ENCODE data around the gene SETD2. TPM values are rescaled to one million over a fixed set of nuclear protein-coding genes. Genes with fewer than 3 reads are reported as not detected.
"Not testable (repeated sequence)": the region's sequence is repeated elsewhere in the genome, so short reads cannot be mapped to it uniquely, and the experiment has no call there.

SETD2 gene
- total RNA-seq, 2 experiments from 2014 or later, result 55.7 to 74.5 TPM

GRCh38 chr3:47079432-47079831, 84.5 kb downstream of the SETD2 start:
- ChIA-PET POLR2A (interaction anchor here (0.6 kb wide), 1 partner anchor 35 kb away, joined by 7 read pairs; no protein-coding TSS in a partner anchor), CTCF (ENCODE audit: unreplicated experiment) (no interaction called here)
- DNase-seq (ENCODE audit: low spot score), result no peak
- no peaks in the 10 kb centered on the region for H3K4me1 ChIP-seq (ENCODE audit: insufficient read depth, low read length, poor library complexity, severe bottlenecking)
- no peak overlapping the region for H3K4me3 ChIP-seq (ENCODE audit: low read depth, low read length, poor library complexity, severe bottlenecking)
- no peak overlapping the region for H3K27ac ChIP-seq (ENCODE audit: low read depth, low read length, poor library complexity, severe bottlenecking)
- no peak overlapping the region for H3K4me2 ChIP-seq (ENCODE audit: low read length)
- H3K36me3 ChIP-seq (ENCODE audit: insufficient read depth, low read length), result peaks cover 92% of the 10 kb centered on the region
- H4K20me1 ChIP-seq (ENCODE audit: insufficient read depth, low read length), result peaks cover 6% of the 10 kb centered on the region; the same call in 1 of the 2 replicates
- BruUV-seq (replicated peaks), result no TSS peak
- no peaks in the 10 kb centered on the region for H3K9me2 ChIP-seq (ENCODE audit: insufficient read depth, low read length)
- no peaks in the 10 kb centered on the region for H3K9me3 ChIP-seq (ENCODE audit: low read length)
- intact Hi-C loops (cut with micrococcal nuclease; ENCODE audit: unreplicated experiment), result no loop called here
- H3K79me2 ChIP-seq (ENCODE audit: insufficient read depth, low read depth, low read length), result peaks cover 41% of the 10 kb centered on the region; the same call in 1 of the 2 replicates
- TF ChIP-seq, protein P1, sequence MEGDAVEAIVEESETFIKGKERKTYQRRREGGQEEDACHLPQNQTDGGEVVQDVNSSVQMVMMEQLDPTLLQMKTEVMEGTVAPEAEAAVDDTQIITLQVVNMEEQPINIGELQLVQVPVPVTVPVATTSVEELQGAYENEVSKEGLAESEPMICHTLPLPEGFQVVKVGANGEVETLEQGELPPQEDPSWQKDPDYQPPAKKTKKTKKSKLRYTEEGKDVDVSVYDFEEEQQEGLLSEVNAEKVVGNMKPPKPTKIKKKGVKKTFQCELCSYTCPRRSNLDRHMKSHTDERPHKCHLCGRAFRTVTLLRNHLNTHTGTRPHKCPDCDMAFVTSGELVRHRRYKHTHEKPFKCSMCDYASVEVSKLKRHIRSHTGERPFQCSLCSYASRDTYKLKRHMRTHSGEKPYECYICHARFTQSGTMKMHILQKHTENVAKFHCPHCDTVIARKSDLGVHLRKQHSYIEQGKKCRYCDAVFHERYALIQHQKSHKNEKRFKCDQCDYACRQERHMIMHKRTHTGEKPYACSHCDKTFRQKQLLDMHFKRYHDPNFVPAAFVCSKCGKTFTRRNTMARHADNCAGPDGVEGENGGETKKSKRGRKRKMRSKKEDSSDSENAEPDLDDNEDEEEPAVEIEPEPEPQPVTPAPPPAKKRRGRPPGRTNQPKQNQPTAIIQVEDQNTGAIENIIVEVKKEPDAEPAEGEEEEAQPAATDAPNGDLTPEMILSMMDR (conservative IDR thresholded peaks at IDR 0.05; ENCODE audit: low read length), result no peak
- no peak for TF ChIP-seq EZH2phosphoT487 (IDR thresholded peaks at IDR 0.05; ENCODE audit: borderline replicate concordance, low read depth, low read length)
- no peak overlapping the region for H2AFZ ChIP-seq (ENCODE audit: low read length)

- intact Hi-C loops (cut with micrococcal nuclease; ENCODE audit: unreplicated experiment), result no loop called here
- H4K20me1 ChIP-seq (ENCODE audit: insufficient read depth, low read length), result no peaks in the 10 kb centered on the region
- H3K27ac ChIP-seq (ENCODE audit: low read depth, low read length, poor library complexity, severe bottlenecking), result no peak overlapping the region
- no peaks in the 10 kb centered on the region for H3K4me1 ChIP-seq (ENCODE audit: insufficient read depth, low read length, poor library complexity, severe bottlenecking)
- peaks cover 85% of the 10 kb centered on the region for H3K36me3 ChIP-seq (ENCODE audit: insufficient read depth, low read length)
- TF ChIP-seq EZH2phosphoT487 (IDR thresholded peaks at IDR 0.05; ENCODE audit: borderline replicate concordance, low read depth, low read length), result no peak
- TF ChIP-seq, protein P1 (conservative IDR thresholded peaks at IDR 0.05; ENCODE audit: low read length), result no peak
- H3K4me2 ChIP-seq (ENCODE audit: low read length), result no peak overlapping the region
- BruUV-seq (replicated peaks), result no TSS peak
- no peak overlapping the region for H3K4me3 ChIP-seq (ENCODE audit: low read depth, low read length, poor library complexity, severe bottlenecking)
- no peaks in the 10 kb centered on the region for H3K9me3 ChIP-seq (ENCODE audit: low read length)
- DNase-seq (ENCODE audit: low spot score), result no peak
- CTCF ChIA-PET (ENCODE audit: unreplicated experiment), result no interaction called here
- no peak overlapping the region for H2AFZ ChIP-seq (ENCODE audit: low read length)
- peaks cover 42% of the 10 kb centered on the region; the same call in 1 of the 2 replicates for H3K79me2 ChIP-seq (ENCODE audit: insufficient read depth, low read depth, low read length)
- POLR2A ChIA-PET, result interaction anchor here (0.7 to 1.4 kb wide), 3 partner anchors 9 to 33 kb away, joined by 3 to 10 read pairs (median 4); no protein-coding TSS in a partner anchor
- H3K9me2 ChIP-seq (ENCODE audit: insufficient read depth, low read length), result no peaks in the 10 kb centered on the region
Observed at GRCh38 chr3:47073685-47074084, 90.2 kb downstream of the SETD2 start.

GRCh38 chr3:47070770-47071169, 93.1 kb downstream of the SETD2 start:
- no peaks in the 10 kb centered on the region for H3K9me3 ChIP-seq (ENCODE audit: low read length)
- no peaks in the 10 kb centered on the region for H3K4me1 ChIP-seq (ENCODE audit: insufficient read depth, low read length, poor library complexity, severe bottlenecking)
- H4K20me1 ChIP-seq (ENCODE audit: insufficient read depth, low read length), result 0 out of 2 replicates have a peak, but pooled peaks cover 9% of the 10 kb centered on the region
- no peak overlapping the region for H3K27ac ChIP-seq (ENCODE audit: low read depth, low read length, poor library complexity, severe bottlenecking)
- intact Hi-C loops (cut with micrococcal nuclease; ENCODE audit: unreplicated experiment), result no loop called here
- no TSS peak for BruUV-seq (replicated peaks)
- no peak for TF ChIP-seq EZH2phosphoT487 (IDR thresholded peaks at IDR 0.05; ENCODE audit: borderline replicate concordance, low read depth, low read length)
- TF ChIP-seq, protein P1 (conservative IDR thresholded peaks at IDR 0.05; ENCODE audit: low read length), result no peak
- H2AFZ ChIP-seq (ENCODE audit: low read length), result no peak overlapping the region
- peaks cover 80% of the 10 kb centered on the region for H3K36me3 ChIP-seq (ENCODE audit: insufficient read depth, low read length)
- POLR2A ChIA-PET, result interaction anchor here (0.5 to 0.6 kb wide), 2 partner anchors 42 to 811 kb away, joined by 4 read pairs; no protein-coding TSS in a partner anchor
- no peak for DNase-seq (ENCODE audit: low spot score)
- no peak overlapping the region for H3K4me2 ChIP-seq (ENCODE audit: low read length)
- no peak overlapping the region for H3K4me3 ChIP-seq (ENCODE audit: low read depth, low read length, poor library complexity, severe bottlenecking)
- H3K9me2 ChIP-seq (ENCODE audit: insufficient read depth, low read length), result no peaks in the 10 kb centered on the region
- CTCF ChIA-PET (ENCODE audit: unreplicated experiment), result no interaction called here
- H3K79me2 ChIP-seq (ENCODE audit: insufficient read depth, low read depth, low read length), result peaks cover 46% of the 10 kb centered on the region; the same call in 1 of the 2 replicates

GRCh38 chr3:47066259-47066658, 97.7 kb downstream of the SETD2 start:
- DNase-seq (ENCODE audit: low spot score); H3K4me1 ChIP-seq (ENCODE audit: insufficient read depth, low read length, poor library complexity, severe bottlenecking); intact Hi-C loops (cut with micrococcal nuclease; ENCODE audit: unreplicated experiment); CTCF ChIA-PET (ENCODE audit: unreplicated experiment); H3K9me3 ChIP-seq (ENCODE audit: low read length); H4K20me1 ChIP-seq (ENCODE audit: insufficient read depth, low read length); H3K4me3 ChIP-seq (ENCODE audit: low read depth, low read length, poor library complexity, severe bottlenecking); H3K27ac ChIP-seq (ENCODE audit: low read depth, low read length, poor library complexity, severe bottlenecking); BruUV-seq (replicated peaks); H2AFZ ChIP-seq (ENCODE audit: low read length); H3K9me2 ChIP-seq (ENCODE audit: insufficient read depth, low read length); H3K4me2 ChIP-seq (ENCODE audit: low read length): not testable (repeated sequence)
- Histone ChIP-seq H3K79me2 (ENCODE audit: insufficient read depth, low read depth, low read length) (peaks cover 37% of the 10 kb centered on the region; the same call in 1 of the 2 replicates), H3K36me3 (ENCODE audit: insufficient read depth, low read length) (peaks cover 90% of the 10 kb centered on the region)
- POLR2A ChIA-PET, result interaction anchor here (0.6 to 1.0 kb wide), 2 partner anchors 24 to 247 kb away, joined by 3 to 6 read pairs; no protein-coding TSS in a partner anchor
